Measurements from ENCODE around the gene CCNDBP1.
A peak's percentile ranks its signal among the peaks of the same experiment; 100 is the strongest.
"Not testable (repeated sequence)": the region's sequence is repeated elsewhere in the genome, so short reads cannot be mapped to it uniquely, and the experiment has no call there.

Gene CCNDBP1

DNA sequence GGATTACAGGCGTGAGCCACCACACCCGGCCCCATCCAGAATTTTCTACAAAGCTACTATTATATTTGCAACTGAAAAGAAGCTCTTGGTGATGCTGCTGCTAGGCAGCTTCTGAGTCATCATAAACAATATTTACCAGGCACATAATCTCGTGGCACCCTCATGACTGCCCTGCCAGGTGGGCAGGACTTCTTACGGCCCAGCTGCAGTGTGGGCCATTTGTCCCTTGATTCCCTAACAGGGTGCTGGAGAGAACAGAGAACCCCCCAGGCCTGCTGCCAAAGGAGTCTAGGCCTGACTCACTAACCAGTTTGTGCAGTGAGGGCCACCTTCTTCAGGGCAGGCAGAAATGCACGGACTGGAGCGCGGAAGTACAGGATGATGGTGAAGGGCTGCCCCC, 30.8 kb downstream of the CCNDBP1 start:
- no peak for ATAC-seq

DNA sequence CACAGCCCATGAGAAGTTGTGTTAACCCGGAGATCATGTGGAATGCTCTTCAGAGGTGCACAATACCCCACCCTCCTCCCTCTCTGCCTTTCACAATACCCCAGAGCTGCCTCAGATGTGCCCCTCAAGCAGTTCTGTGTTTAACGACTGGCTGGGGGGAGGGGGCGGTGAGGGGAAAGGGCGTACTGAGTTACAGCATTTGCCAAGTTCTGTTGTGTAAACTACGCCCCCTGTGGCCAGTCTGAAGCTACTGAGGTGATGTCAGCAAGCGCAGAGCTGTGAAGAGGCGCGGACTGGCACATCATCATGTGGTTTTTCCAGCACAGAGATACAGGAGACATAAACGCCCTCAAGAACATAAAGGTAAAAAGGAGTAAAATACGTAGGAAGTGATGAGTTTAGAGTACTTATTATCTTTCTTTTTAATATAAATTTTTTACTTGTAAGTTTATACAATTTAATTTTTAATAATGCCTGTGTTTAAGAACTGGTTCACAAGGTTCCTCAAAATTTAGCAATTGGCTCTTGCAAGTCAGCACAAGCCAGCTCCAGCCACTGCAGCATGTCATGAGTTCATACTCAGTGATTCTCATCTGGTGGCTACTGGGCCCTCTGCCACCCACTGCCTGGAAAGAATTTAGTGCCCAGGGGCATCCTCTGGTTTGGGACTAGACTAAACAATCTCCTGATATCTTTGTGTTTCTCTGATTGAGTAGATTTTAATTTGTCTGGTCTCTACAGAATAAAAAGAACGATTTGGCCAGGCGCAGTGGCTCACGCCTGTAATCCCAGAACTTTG, 33.9 kb downstream of the CCNDBP1 start:
- ATAC-seq = no peak

DNA sequence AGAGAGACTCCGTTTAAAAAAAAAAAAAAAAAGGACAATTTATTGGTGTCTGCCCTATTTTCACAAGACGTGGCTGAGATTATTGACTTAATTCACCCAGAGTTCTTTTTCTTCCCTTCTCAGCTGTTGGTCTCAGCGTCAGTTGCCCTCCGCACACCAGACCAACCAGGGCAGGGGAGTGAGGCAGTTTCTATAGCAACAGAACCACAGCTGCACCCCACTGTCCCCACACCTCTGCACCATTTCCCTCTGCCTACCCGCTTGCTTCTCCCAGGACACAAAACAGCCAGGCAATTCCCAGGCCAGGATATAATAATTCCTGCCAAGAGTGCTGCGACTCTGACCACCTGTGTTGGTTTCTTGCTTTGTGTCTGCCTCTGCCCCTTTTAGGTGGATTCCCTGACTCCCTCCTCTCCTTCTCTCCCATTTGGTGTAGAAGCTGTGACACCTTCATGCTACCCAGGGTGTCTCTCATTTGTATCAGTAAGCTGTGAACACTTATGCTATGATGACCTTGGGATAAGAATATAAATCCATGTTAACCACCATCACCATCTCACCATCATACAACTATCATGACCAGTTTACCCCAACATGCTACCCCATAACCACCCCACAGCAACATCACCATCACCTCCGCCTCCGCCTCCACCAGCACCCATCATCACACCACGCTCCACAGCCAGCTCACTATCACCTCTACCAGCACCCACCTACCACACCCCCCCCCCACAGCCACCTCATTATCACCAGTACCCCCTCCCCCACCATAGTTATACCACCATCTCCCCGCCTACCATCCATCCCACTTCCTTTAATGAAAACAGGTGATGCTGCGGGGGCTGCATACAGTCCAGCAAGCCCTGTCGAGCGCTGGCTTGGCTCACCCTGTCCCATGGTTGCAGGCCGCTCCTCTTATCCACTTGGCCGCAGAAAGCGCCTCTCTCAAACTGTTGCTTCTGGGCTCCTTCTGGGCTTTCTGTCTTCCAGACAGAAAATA, 35.0 kb downstream of the CCNDBP1 start:
- no peak for ATAC-seq

DNA sequence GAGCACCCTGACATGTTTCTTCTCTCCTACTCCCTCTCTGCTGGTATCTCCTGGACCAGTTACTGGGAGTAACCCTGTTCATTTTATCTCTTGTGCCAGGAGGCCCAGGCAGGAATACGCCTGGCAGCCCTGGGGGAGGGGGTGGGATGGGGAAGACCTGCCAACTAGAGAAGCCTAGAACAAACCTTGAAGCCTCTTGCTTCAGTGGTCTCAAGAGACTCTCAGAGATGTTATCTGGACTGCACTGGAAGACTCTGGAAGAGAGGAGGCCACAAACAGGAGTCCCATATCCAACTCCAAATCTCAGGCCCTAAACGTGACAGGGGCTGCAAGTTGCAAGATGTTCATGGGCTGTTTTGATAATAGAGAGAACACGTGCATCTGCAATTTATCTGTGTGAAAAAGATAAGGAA, 35.8 kb downstream of the CCNDBP1 start, which contains the start of gene EPB42:
Gene EPB42 (minus strand): TSS at position 28 of the 413 bp plus-strand sequence. CDS start 193 bp downstream, outside the sequence.
- ATAC-seq = no peak

DNA sequence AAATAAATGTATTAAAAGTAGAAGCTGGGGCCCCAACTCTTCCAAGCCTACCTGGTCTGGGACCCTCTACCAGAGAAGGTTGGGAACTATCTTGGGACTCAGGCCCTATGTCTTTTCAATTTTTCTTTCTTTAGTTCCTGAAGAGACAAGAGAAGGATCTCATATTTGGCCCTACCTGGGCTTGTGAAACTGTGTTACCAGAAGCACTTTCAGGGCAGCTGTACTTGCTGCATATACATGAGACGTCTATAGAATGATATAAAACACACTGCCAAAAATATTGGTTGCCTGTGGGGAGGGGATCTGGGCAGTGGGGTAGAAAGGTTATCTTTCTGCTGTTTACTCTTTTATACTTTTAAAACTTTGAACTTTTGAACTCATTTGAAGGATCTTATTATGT, 36.2 kb downstream of the CCNDBP1 start:
- no peak for ATAC-seq

DNA sequence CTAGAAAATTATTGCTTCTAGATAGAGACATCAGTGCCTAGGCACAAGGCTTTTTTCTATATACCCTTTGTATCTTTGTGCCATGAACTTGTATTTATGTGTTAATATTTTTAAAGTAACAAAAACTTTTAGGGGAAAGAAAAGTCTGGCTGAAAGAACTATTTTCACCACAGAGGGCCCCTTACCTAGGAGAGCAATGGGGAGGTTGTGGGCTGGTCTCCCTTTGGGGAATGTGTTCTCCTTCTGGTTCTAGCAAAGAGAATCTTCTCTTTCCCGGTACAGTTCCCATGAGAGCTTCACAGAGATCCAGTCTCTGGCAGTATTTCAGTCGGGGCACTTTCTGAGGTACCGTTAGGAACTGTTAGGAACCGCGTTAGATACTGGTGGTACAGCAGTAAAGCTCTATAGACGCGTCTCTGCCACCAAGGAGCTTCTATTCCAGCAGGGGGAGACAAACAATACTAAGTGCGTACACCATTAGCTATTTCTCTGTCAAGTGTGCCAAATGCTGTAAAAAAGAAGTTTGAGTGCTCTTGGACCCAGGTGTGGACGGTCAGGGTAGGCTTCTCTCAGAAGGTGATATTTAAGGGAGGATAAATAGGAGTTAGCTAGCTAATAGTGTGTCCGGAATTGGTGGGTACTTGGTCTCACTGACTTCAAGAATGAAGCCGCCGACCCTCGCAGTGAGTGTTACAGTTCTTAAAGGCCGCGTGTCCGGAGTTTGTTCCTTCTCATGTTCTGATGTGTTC, 40.2 kb downstream of the CCNDBP1 start:
- ATAC-seq = peak; percentile 85 to 87

DNA sequence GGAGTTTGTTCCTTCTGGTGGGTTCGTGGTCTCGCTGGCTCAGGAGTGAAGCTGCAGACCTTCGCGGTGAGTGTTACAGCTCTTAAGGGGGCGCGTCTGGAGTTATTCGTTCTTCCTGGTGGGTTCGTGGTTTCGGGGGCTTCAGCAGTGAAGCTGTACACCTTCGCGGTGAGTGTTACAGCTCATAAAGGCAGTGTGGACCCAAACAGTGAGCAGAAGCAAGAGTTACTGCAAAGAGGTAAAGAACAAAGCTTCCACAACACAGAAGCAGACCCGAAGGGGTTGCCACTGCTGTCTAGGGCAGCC, 40.7 kb downstream of the CCNDBP1 start:
- ATAC-seq = not testable (repeated sequence)

DNA sequence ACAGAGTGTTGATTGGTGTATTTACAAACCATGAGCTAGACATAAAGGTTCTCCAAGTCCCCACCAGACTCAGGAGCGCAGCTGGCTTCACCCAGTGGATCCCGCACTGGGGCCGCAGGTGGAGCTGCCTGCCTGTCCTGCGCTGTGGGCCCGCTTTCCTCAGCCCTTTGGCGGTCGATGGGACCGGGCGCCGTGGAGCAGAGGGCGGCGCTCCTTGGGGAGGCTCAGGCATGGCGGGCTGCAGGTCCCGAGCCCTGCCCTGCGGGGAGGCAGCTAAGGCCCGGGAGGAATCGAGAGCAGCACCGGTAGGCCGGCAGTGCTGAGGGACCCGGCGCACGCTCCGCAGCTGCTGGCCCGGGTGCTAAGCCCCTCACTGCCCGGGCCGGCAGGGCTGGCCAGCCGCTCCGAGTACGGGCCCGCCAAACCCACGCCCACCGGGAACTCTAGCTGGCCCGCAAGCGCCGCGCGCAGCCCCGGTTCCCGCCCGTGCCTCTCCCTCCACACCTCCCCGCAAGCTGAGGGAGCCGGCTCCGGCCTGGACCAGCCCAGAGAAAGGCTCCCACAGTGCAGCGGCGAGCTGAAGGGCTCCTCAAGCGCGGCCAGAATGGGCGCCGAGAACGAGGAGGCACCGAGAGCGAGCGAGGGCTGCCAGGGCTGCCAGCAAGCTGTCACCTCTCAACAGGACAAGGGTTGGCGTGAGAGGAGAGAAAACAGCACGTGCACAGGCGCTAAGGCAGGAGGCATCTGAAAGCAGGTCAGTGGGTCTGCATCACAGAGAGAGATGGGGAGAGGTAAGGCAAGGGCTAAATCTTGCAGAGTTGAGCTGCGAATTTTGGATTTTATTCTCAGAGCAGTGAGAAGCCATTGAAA, 41.5 kb downstream of the CCNDBP1 start:
- ATAC-seq = no peak

DNA sequence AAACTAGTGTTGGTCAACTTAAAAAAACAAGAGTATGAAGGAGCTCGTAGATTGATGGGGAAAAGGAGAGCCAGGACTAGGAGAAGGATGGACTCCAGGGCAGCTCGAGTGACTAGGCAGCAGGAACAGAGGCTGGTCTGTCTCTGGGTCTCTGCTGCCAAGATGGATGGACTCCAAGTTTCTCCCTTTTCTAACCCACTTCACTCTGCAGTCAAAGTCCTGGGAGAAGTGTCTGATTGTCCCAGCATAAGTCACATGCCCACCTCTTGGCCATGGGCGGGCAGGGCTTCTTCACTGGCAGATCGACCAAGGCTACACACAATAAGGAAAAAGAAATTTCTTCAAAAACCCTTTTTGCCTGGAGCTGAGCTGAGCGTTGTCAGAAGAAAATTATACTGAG, 44.8 kb downstream of the CCNDBP1 start:
- ATAC-seq = no peak

DNA sequence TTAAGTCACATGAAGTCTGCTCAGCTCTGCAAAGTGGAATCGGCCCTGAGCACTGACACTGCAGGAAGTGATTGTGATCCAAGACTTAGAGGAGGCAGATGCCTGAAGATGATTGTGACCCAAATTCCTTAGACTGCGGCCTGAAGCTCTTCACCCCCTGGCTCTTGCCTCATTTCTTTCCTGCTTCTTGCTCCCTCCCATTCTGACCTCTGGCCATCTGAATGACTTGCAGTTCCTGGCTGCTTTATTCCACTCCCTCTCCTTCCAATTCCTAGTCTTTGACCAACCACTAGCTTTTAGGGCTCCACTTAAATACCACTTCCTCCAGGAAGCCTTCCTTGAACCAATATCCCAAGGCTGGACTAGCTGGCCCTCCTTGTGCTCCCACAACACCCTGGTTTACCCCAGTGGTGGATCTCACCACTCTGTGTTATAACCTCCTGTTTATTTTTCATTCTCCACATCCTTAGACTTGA, 45.5 kb downstream of the CCNDBP1 start:
- ATAC-seq = no peak

DNA sequence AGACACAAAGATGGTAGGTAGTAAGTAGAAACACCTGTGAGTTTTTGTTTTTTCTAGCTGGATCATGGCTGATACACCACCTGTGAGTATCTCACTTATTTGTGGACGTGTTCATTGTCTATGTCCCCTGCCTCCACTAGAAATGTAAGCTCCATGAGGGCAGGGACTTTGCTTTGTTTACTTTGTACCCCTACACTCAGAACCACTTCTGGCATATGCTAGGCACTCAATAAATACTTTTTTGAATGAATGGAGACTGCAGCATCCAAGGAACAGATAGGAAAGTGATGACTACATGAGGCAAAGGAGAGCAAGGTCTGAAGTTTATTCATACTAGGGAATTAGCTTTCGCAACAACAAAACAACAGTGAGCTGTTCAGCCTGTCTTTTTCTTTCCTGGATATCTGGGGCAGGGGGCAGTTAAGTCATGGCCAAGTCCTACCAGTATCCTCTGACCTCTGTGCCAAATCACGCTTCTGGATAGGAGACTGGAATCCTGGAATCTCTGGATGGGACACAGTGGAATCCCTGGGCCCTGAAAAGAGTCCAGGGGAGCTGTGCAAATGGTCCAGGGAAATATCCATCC, 47.2 kb downstream of the CCNDBP1 start:
- no peak for ATAC-seq

DNA sequence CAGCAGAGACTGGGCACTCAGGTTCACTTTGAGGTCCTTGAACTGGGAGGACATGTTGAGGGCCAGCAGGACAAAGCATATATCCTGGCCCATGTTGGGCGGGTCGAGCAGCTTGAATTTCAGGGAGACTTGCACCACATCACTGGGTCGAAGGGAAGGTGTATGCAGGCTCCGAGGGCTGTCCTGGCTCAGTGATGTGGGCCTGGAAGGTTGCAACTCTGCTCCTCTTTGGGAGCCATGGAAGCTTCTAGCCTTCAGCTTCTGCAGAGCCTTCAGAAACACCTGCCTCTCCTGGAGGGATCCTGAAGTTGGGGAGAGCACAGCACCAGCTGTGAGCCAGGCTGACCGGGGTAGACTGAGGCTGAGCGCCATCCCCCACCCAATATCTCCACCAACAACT, 50.3 kb downstream of the CCNDBP1 start:
- no peak for ATAC-seq

DNA sequence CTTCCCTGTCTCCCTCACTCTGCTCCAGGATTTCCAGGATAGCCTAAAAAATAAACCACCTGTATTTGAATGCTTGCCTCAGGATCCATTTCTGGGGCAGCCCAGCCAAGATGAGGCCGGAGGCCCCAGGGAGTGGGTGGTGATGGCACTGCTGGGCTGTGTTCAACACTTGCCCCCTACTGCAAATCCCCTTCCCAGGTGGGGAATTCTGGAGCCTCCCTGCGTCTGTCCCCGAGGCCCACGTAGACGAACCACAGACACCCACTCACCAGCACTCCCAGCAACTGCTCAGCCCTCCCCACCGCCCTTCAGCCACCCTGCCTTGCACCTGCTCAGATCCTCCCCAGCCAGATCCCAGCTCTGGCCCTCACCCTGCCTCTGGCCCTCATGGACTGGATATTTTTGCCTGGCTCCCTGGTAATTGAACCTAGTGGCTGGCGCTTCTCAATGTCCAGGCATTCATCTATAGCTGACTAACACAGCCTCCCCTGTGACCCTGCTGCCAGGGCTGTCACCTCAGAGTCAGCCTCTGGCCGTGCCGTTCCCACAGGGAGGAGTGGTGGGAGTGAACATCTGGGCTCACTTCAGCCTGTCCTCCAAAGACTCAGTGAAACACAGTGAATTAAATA, 52.8 kb downstream of the CCNDBP1 start:
- ATAC-seq = no peak

DNA sequence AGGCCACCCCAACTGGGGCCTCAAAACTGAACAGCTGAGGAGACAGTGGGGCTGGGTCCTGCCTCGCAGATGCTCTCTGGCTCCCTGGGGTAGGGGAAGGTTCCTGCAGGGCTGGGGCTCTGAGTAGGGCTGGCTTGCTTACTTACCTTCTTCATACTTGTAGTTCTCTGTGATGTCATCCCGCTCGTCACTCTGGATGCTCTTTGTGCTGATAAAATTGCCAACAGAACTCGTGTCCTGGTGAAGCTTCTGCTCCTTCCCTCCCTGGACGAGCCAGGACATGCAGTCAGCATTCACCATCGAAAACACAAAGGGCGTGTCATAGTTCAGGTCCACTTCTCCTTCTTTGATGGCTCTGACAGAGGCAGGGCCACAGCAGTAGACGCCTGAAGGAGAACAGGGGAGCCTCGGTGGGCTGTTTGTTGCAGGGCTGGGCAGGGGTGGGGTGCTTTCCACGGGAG, 53.5 kb downstream of the CCNDBP1 start:
- ATAC-seq = no peak

DNA sequence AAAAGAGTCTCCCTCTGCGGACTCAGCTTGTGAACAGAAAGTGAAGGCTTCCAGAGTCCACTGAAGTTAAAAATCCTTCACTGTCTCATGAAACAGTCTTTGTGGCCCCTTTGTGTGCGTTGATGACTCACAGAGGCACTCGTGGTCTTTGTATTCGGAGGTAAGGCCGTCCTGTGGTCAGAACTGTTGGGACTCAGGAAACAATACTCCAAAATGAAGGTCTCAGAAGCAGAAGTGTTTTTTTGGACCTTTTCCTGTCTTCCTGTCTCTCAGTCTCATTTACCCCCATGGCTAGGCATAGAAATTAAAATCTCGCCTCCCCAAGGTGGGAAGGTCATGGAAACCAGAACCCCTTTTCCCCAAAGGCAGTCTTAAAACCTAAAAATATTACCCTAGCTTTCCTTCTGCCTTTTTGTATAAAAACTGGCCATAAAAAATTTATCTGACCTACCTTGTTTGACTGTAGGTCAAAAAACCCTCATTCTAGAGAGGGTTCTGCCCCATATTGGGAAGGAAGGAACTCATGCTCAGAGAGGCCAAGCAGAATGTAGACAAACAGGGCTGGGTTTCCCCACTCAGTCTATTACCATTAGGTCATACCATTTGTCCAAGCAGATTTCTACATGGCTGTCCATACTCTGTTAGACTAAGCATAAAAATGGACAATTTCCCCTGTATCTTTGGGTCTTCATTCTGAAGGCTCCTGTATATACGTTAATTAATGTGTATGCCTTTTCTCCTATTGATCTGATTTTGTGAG, 54.7 kb downstream of the CCNDBP1 start:
- ATAC-seq = peak in 1 of 2 donors; percentile 20

DNA sequence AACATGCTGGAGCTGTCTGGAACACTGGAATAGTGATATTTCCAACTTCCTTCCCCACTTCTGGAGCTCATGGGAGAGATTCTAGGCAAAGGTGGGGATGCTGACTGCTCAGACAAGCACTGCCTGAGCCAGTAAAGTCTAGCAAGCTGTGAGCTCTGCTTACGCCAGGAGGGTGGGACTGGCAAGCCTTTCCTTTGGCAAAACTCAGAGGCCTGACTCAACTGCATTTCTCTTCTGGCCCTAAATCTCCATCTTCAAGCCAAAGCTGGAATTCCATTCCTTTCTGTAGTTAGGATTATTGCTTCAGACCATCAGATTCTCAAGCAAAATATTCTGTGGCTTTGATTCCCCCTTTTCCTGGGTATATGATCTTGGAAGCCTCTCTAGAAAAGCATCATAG, 55.9 kb downstream of the CCNDBP1 start:
- ATAC-seq = no peak

DNA sequence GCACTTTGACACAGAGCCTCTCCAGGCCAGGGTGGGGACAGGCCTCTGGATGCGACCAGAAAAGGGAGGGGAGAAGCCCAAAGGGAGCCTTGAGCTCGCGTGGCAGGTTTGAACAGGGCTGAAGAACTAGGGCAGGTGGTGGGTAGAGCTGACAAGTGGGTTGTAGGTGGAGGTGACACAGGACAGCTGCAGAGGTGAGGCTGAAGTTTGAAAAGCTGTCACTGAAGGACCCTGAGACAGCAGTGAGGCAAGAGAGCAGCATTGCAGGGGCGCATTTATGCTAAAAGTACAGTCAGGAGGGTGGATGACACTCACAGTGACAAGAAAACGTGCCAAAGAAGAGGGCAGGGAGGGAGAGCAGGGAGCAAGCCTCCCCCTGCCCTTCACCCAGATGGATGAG, 57.4 kb downstream of the CCNDBP1 start:
- ATAC-seq = no peak

DNA sequence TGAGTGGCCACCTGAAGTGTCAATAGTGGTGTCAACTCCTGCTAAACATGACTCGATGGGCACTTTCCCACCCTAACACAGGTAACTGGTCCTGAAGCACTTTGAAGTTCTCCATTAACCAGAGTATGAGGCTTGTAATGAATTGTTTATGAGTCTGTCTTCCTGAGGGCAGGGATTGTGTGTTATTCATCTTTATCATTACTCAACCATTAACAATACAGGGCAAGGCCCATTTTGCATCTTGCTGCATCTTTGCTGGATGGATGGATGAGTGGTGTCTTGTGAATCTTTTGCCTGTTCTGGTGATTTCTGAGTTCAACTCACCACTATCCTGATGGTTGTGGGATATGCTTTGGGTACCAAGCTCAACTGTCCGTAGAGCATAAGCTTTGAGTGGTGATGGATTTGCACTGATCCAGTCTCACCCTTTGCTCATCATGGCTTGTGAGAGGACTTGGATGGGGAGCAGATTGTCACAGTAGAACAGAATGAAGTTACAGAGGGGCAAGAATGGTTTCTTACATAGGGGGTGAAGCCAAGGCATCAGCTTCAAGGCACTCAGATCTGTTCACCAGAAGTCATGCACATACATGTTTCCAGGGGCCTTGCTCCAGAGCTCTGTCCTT, 57.9 kb downstream of the CCNDBP1 start:
- no peak for ATAC-seq

DNA sequence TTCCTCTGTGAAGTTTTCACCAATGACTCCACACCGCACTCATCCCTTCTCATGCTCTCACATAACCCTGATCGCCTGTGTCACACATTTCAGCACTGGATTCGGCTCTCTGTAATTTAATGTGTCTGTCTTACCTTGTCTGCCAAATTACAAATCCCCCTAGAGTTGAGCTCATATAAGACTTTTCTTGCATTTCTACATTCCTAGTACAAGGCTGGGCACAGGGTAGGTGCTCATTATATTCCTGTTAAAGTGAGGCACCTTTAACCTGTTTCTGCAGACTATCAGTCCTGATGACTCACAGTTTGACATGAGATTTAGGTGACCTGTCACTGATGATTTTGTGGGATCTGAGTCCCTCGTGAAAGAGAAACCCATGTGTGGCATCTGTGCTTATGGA, 58.9 kb downstream of the CCNDBP1 start:
- ATAC-seq = no peak

Data from activated CD4-positive, CD25-positive, alpha-beta regulatory T cell treated with anti-CD3 and anti-CD28 coated beads, Interleukin-2, amount 50 U/mL, for 24 hours (primary cell).